Suppressor macrophage (primary cell): ENCODE measurements around the gene HGD.
"Not testable (repeated sequence)": the region's sequence is repeated elsewhere in the genome, so short reads cannot be mapped to it uniquely, and the experiment has no call there.

Source experiments
- DNase-seq, 4 experiments: peaks; one replicate each; pipeline ENCODE4 v3.0.0-alpha.2; 2020 to 2022

HGD gene

DNA sequence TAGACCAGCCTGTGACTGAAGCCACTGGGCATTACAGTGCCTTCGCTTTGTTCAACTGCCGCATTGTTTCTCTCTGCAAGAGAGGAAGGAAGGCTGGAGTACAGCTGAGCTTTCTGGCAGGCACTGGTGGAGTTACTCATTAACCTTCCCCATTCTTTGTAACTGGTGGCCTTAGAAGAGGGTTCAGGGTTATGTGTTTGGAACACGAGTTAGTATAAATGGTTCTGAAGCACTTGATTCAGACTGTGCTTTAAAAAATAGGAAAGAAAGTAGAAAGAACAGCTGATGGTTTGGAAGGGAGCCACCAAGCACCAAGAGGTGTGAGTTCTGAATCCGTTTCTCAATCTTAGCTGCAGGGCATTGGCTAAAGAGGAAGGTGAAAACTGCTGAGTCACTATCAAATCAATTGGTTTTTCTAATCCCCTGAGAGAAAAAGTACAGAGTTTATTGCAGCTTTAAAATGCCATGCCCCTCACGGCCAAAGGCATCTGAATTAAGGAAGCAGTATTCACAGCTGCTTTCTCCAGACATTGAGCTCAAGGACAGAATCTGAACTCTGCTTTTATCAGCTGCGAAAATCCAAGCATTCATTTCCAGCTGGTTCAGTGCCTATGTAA is 3.6 kb downstream of the HGD start:
- DNase-seq: peak; percentile 52 to 77 (median 72)

GRCh38 chr3:120677193-120677592 is 4.8 kb downstream of the HGD start:
- not testable (repeated sequence) for DNase-seq

- no peak for DNase-seq
These were observed 8.9 kb downstream of the HGD start for GRCh38 chr3:120673116-120673515.

- peak in 1 of 4 experiments; percentile 31 for DNase-seq
These were observed 11.5 kb downstream of the HGD start for GRCh38 chr3:120670576-120670975.

GRCh38 chr3:120664926-120665325 is 17.1 kb downstream of the HGD start:
- no peak for DNase-seq

- DNase-seq: no peak
These were observed 20.1 kb downstream of the HGD start for GRCh38 chr3:120661945-120662344.

GRCh38 chr3:120661106-120661905 is 20.7 kb downstream of the HGD start:
- DNase-seq: no peak

GRCh38 chr3:120659834-120660233 is 22.2 kb downstream of the HGD start:
- no peak for DNase-seq

- DNase-seq: peak; percentile 19 to 69 (median 44)
These were observed 22.8 kb downstream of the HGD start for GRCh38 chr3:120659285-120659684.

GRCh38 chr3:120652896-120653545 is 29.0 kb downstream of the HGD start:
- DNase-seq: no peak

- DNase-seq: no peak
These were observed 29.8 kb downstream of the HGD start for GRCh38 chr3:120652281-120652680.

GRCh38 chr3:120650311-120650710 is 31.7 kb downstream of the HGD start:
- no peak for DNase-seq

DNA sequence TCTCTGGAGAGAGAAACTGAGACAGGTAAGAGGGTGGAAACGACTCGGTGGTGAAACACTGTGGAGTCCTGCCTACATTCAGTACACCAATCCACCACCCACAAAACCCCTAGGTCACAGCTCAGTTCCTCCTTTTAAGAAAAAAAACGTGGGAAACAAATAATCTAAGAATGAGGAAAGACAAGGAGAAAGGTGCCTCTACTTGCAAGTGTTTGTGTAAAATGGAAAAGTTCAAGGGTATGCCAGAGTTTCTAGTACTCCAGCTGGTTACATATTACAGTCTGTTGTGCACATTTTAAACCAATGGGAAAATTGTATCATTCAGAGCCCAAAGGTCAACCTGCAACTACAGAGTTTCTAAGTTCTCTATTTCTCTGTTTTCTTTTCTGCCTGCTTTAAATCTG is 32.2 kb downstream of the HGD start:
- peak; percentile 19 to 57 (median 52) for DNase-seq

- no peak for DNase-seq
These were observed 33.7 kb downstream of the HGD start for GRCh38 chr3:120648290-120648689.

DNA sequence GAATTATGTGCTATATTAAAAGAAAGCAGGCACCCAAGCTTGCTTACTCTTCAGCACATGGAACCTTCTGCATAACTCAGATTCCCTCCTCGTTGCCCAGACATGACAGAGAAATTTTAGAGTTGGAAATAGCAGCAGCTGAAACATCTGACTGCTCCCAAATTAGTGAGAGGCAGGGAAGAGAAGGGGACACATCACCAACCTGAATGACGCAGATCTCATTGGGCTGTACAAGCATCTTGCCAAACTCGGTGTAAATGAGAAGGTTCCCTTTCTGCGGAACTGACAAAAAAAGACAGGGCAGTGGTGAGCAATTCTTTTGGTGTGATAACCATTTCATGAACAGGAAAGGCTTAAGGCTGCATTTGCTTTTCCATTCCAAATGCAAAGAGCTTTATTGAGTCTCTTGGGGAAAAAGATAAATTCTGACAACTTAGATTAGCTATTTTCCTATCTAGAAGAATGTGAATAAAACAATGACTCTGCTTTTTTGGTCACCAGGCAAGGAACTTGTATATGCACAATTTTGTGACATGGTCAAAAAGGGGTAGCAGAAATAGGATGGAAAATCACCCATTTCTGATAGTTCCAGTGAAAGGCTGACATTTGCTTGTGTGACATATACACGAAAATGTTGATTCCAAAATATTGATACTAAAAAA is 35.1 kb downstream of the HGD start:
- DNase-seq: peak in 2 of 4 experiments; percentile 11 to 23

DNA sequence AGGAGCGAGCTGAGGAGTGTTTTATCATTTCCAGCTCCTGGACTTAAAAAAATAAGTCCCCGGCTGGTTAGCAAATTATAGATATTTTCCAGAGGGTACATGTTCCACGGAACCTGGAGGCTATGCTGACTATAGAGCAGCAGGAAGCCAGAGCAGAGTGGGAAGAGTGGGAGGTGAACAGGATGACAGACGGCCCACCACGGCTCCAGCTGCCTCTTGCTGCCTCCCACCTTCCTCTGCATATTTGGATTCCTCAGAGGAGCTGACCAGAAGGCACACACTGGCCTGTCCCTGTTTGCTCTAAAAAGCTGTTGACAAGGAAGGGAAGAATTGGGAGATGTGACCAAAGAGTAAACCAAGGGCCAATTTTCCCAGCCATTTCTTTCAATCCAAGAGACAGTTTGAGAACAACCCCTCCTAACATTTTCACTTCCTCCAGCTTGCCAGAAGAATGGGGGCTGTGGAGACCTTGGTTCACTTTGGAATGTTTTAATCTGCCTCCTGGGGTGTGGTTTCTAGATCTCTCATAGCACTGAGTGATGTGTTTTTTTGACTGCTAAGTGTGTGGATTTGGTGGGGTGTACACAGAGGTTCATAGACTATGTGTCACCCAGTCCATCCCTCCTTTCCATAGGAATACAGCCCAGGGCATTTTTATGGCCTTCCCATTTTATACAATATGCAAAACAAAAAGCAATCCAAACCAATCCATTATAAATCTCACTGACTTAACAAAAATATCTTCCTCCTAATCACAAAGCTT is 36.8 kb downstream of the HGD start:
- DNase-seq: peak in 3 of 4 experiments; percentile 31 to 50 (median 49)

DNA sequence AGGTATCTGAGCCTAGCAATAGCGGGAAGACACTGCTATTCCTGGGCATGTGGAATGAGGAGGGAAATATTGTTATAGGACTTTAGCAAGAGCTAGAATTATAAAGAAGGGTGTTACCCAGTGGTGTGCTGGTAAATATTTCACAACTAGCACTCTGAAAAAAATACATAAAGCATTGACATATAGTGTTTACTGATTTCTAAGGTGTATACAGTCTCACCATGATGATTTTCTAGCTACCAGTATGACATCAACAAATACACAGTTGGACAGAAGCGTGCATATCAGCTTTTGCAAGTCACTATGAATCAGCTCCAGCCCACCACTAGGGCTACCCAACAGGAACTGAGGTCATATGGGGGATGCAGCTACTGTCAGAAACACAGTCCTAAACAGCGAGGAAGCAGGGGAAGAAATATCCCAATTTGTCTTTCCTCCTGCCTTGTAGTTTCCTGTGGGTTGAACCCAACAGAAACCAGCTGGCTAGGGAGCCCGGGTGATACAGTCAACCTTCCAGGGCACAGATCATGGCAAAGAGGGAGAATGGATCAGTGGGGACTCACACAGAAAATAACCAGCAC is 39.6 kb downstream of the HGD start:
- DNase-seq: peak; percentile 85 to 94 (median 89)

DNA sequence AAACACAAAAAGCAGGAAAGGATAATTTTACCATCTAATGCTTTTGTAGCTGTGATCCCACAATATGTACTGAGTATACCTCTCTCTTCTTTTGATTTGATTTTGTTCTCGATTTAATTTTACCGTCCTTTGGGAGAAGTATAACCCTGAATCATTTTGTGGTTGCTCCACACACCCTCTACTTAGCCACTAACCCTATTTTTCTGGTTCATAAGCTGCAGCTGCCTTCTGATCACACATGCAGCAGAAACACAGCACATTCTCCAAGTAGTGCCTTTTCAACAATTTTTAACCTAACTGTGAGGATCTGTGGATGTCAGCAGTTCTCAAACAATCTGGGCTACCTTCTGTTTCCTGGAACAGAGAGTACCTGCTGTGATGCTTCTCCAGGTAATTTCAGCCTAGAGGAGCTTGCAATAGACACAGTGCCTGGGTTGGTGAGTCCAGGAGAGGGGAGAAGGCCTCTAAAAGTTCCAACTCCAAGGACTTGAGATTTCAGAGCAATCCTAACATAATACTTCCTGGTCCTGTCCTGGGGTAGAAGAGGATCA is 40.3 kb downstream of the HGD start:
- DNase-seq: no peak

- no peak for DNase-seq
These were observed 41.8 kb downstream of the HGD start for GRCh38 chr3:120640231-120640630.

DNA sequence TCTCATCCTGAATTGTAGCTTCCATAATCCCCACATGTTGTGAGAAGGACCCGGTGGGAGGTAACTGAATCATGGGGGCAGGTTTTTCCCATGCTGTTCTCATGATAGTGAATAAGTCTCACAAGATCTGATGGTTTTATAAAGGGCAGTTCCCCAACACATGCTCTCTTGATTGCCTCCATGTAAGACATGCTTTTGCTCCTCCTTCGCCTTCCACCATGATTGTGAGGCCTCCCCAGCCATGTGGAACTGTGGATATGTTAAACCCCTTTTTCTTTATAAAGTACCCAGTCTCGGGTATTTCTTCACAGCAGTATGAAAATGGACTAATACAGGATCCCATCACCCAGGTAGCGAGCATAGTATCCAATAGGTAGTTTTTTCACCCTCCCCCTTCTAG is 43.2 kb downstream of the HGD start:
- not testable (repeated sequence) for DNase-seq

- DNase-seq: peak; percentile 54 to 78 (median 70)
These were observed 44.0 kb downstream of the HGD start for GRCh38 chr3:120637851-120638559.
